ENCODE data around the gene EARS2. TPM values are rescaled to one million over a fixed set of nuclear protein-coding genes. Genes with fewer than 3 reads are reported as not detected.

The EARS2 gene
- total RNA-seq, 6 donors from 2014 or later = 11.5 to 38.8 (median 15.9) TPM

DNA sequence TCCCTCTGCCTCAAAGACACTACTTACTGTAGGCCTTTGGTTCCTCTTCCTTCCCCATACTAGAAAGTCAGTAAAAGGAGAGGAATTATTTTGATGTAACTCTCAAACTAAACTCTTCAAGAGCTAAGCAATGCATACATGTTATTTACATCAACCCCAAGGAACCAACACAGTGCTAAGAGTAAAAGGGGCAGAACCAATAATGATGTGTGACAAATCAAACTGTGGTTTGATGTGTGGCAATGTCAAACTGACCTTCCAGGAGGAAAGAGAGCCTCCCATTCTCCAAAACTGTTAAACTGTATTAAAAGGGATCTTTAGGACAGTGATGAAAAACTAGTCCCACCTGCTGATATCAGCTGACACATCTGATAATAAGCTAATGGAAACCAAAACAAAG lies 23.2 kb upstream of the EARS2 start:
- no peaks in the 10 kb centered on the region for H3K9me3 ChIP-seq
- H3K4me3 ChIP-seq = no peak overlapping the region
- TF ChIP-seq CTCF (IDR thresholded peaks at IDR 0.05) = no peak
- no peak for TF ChIP-seq EP300 (IDR thresholded peaks at IDR 0.05)
- TF ChIP-seq POLR2A (IDR thresholded peaks at IDR 0.05) = no peak
- TF ChIP-seq POLR2AphosphoS5 (IDR thresholded peaks at IDR 0.05) = no peak
- ATAC-seq (ENCODE audit: low FRiP score in 2 of 2) (no peak), DNase-seq (no peak)
- H3K27me3 ChIP-seq = peaks cover 0 to 2% (median 0%) of the 10 kb centered on the region in 4 donors
- H3K36me3 ChIP-seq = peaks cover 11 to 65% (median 39%) of the 10 kb centered on the region in 4 donors
- no peaks in the 10 kb centered on the region for H3K4me1 ChIP-seq
- H3K27ac ChIP-seq = no peak overlapping the region

GRCh38 chr16:23579371-23579770 lies 22.2 kb upstream of the EARS2 start:
- no peaks in the 10 kb centered on the region for H3K9me3 ChIP-seq
- no peak for ATAC-seq (ENCODE audit: low FRiP score in 2 of 2)
- 92 to 93% methylated on average over 4 of the region's 4 CpGs for WGBS, 2 donors
- no peak overlapping the region for H3K4me3 ChIP-seq
- peaks cover 0 to 2% (median 0%) of the 10 kb centered on the region in 4 donors for H3K27me3 ChIP-seq
- H3K27ac ChIP-seq = no peak overlapping the region
- H3K4me1 ChIP-seq = no peaks in the 10 kb centered on the region
- H3K36me3 ChIP-seq = peaks cover 11 to 63% (median 36%) of the 10 kb centered on the region in 4 donors
- TF ChIP-seq EP300 (IDR thresholded peaks at IDR 0.05) = no peak
- TF ChIP-seq POLR2AphosphoS5 (IDR thresholded peaks at IDR 0.05) = no peak
- TF ChIP-seq POLR2A (IDR thresholded peaks at IDR 0.05) = no peak
- TF ChIP-seq CTCF (IDR thresholded peaks at IDR 0.05) = no peak
- DNase-seq = no peak

- TF ChIP-seq POLR2A (IDR thresholded peaks at IDR 0.05) = no peak
- no peak for TF ChIP-seq CTCF (IDR thresholded peaks at IDR 0.05)
- TF ChIP-seq EP300 (IDR thresholded peaks at IDR 0.05) = no peak
- no peak for TF ChIP-seq POLR2AphosphoS5 (IDR thresholded peaks at IDR 0.05)
- no peaks in the 10 kb centered on the region for H3K4me1 ChIP-seq
- DNase-seq = no peak
- WGBS, 2 donors = 75 to 76% methylated on average over 5 of the region's 5 CpGs
- no peak overlapping the region for H3K27ac ChIP-seq
- H3K27me3 ChIP-seq = peaks cover 0 to 2% (median 0%) of the 10 kb centered on the region in 4 donors
- no peaks in the 10 kb centered on the region for H3K9me3 ChIP-seq
- no peak for ATAC-seq (ENCODE audit: low FRiP score in 2 of 2)
- H3K36me3 ChIP-seq = peaks cover 11 to 68% (median 38%) of the 10 kb centered on the region in 4 donors
- no peak overlapping the region for H3K4me3 ChIP-seq
Observed at GRCh38 chr16:23578101-23578830, 21.1 kb upstream of the EARS2 start.

GRCh38 chr16:23577493-23577892 lies 20.3 kb upstream of the EARS2 start:
- H3K27me3 ChIP-seq = peaks cover 0 to 2% (median 0%) of the 10 kb centered on the region in 4 donors
- ATAC-seq (ENCODE audit: low FRiP score in 2 of 2) (no peak), DNase-seq (no peak)
- WGBS, 2 donors = 90 to 94% methylated on average over 2 of the region's 2 CpGs
- H3K27ac ChIP-seq = no peak overlapping the region
- H3K36me3 ChIP-seq = peaks cover 11 to 75% (median 41%) of the 10 kb centered on the region in 4 donors
- no peak for TF ChIP-seq EP300 (IDR thresholded peaks at IDR 0.05)
- no peak overlapping the region for H3K4me3 ChIP-seq
- no peaks in the 10 kb centered on the region for H3K4me1 ChIP-seq
- H3K9me3 ChIP-seq = no peaks in the 10 kb centered on the region

DNA sequence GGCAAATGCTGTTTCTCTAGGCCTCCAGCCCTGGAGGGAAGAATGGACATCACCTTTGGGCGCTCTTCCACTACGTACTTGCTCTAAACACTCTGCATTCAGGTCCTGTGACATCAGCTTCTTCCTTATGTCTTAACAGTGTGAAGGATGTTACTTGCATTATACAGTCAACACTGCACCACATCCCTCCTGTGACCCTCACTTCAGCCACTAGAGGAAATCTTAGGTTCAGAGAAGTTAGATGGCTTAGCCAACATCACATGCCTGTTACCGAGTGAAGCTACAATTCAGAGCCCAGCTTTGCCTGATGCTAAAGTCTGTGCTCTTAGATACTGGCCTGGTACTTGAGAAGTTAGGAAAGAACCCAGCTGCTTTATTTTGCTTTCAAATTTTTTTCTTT lies 18.7 kb upstream of the EARS2 start:
- Histone ChIP-seq H3K9me3 (no peaks in the 10 kb centered on the region), H3K4me3 (no peak overlapping the region), H3K27me3 (peaks cover 0 to 2% (median 0%) of the 10 kb centered on the region in 4 donors), H3K36me3 (peaks cover 6 to 78% (median 43%) of the 10 kb centered on the region in 4 donors), H3K4me1 (no peaks in the 10 kb centered on the region), H3K27ac (no peak overlapping the region)
- 89 to 95% methylated on average over 3 of the region's 3 CpGs for WGBS, 2 donors
- DNase-seq = no peak
- no peak for TF ChIP-seq CTCF (IDR thresholded peaks at IDR 0.05)
- no peak for TF ChIP-seq EP300 (IDR thresholded peaks at IDR 0.05)
- TF ChIP-seq POLR2AphosphoS5 (IDR thresholded peaks at IDR 0.05) = no peak
- no peak for TF ChIP-seq POLR2A (IDR thresholded peaks at IDR 0.05)
- ATAC-seq (ENCODE audit: low FRiP score in 2 of 2) = no peak
